ENCODE measurements around the gene ERGIC1.
"Not testable (repeated sequence)": the region's sequence is repeated elsewhere in the genome, so short reads cannot be mapped to it uniquely, and the experiment has no call there.

The ERGIC1 gene

GRCh38 chr5:172881691-172882370 is 47.8 kb downstream of the ERGIC1 start:
- DNase-seq (ENCODE audit: low spot score) = peak; percentile 95

GRCh38 chr5:172883066-172883465 is 49.0 kb downstream of the ERGIC1 start:
- no peak for DNase-seq (ENCODE audit: low spot score)

DNA sequence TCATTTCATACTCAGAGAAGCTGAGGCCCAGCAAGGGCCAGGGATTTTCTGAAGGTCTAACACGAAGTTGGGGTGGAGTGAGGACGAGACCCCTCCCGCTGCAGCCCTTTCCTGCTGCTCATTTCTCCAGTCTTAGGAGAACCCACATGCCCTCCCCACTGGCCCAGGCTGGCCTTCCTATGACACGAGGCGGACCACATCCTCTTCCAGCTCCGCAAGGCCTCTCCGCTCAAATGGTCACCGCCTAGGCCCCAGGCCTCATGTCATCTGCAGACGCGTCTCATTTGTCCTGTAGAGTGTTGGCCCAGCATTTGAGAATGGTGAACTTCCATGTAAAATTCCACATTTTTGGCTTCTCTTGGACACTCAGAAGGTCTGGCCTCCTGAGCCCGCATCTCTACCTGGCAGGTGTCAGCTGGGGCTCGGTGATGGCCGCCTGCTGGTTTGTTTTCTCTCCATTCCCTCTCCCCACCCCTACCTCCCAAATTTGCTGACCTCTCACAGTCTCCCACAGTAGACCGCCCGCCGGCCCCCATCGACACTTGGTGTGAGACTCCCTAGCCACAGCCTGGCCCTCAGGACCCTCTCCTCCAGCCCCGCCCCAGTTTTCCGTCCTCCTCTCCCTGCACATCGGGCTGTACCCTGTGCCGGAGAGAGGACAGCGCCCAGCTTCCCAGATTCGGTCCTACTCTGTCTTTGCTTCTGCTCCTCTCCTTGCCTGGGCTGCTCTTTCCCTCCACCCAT is 51.7 kb downstream of the ERGIC1 start:
- DNase-seq (ENCODE audit: low spot score) = no peak

GRCh38 chr5:172886476-172886875 is 52.4 kb downstream of the ERGIC1 start:
- DNase-seq (ENCODE audit: low spot score) = no peak

DNA sequence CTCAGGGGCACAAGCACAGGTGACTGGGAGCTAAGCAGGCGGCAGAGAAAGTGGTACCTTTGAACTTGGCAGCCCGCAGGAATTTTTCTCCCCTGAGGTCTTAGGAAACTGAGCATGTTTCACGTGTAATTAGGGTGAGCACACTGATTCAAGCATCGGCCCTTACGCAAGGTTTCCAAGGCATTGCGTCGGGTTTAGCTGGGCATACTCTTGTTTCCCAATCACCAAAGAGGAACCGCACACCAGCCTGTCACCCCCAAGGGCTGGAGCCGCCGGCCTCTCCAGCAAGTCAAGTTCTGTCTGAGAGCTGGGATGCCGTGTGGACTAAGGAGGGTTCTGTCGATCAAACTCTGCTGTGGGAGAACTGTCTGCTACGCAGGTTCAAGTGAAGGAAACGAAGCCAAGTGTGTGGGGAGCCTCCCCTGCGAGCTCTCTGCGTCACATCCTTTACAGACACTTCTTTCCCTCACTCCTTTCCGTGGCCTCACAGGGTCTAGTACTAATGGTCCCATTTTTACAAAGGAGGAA is 53.0 kb downstream of the ERGIC1 start:
- DNase-seq (ENCODE audit: low spot score) = peak; percentile 91

DNA sequence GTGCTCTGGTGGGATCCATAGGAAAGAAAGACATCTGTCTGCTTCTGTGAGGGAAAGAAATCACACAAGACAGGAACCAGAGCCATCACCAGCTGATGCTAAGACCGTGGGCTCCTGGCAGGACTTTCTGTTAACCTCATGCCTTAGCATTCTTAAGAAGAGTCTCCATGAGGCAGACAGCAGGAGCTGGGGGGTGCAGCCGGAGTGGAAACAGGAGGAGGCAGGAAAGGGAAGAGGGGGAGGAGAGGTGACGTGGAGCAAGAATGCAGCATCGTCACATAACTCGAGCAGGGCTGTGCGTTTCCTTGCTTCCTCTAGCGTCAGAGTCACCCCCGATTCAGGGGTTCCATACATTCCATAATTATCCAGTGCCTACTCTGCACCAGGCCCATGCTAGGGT is 53.6 kb downstream of the ERGIC1 start:
- DNase-seq (ENCODE audit: low spot score) = no peak

DNA sequence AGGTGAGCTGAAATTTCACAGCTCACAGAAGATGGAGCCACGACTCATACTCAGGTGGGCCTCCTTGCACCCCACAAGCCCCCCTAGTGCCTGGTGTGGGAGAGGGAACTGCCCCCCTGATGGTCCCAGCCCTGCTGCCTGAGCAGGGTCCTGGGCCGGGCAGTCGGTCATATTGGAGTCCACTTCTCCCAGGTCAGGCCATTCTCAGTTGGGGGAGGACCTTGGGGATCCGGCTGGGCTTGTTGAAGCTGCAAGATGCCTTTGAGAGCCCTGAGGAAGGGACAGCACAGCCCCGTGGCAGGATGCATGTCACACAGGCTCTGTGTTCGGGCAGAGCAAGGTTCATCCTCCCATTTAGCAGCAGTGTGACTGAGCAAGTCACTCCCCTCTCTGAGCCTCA is 56.6 kb downstream of the ERGIC1 start:
- DNase-seq (ENCODE audit: low spot score) = no peak

- peak; percentile 88 for DNase-seq (ENCODE audit: low spot score)
These were observed 57.8 kb downstream of the ERGIC1 start for GRCh38 chr5:172891716-172892421.

DNA sequence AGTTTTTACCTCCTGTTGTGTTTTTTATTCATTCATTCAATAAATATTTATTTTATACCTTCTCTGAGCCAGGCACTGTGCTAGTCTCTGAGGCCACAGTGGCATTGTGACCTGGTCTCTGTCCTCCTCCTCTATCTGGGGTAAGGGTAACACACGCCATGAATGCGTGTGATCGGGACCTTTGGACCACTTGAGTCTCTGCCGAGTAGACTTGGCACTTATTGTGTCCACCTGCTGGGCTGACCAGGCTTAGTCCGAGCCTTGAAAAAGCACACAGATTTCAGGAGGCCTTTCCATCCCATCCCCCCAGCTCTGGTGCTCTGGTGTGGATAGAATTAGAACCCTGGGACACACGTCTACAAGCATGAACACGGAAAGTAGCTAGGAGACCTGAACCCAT is 58.7 kb downstream of the ERGIC1 start:
- DNase-seq (ENCODE audit: low spot score) = no peak

GRCh38 chr5:172894767-172895388 is 60.8 kb downstream of the ERGIC1 start:
- peak; percentile 72 for DNase-seq (ENCODE audit: low spot score)

GRCh38 chr5:172895549-172895948 is 61.5 kb downstream of the ERGIC1 start:
- no peak for DNase-seq (ENCODE audit: low spot score)

DNA sequence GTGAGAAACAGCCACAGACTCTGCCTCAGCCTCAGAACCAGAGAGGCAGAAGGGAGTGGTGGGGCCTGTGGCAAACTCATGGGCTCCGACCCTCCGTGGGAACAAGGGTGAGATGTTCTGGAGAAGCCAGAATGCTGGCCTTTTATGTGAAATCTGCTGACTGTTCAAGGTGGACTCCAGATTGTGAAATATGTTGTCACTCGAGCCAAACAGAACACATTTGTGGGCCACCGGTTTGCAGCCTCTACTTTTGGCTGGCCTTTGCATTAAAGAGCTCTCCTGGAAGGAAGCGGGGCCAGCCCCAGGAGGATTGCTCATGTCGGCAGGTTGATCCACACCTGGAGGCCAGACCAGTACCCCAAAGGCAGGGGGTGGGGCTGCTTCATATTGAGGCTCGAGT is 62.4 kb downstream of the ERGIC1 start:
- DNase-seq (ENCODE audit: low spot score) = no peak

DNA sequence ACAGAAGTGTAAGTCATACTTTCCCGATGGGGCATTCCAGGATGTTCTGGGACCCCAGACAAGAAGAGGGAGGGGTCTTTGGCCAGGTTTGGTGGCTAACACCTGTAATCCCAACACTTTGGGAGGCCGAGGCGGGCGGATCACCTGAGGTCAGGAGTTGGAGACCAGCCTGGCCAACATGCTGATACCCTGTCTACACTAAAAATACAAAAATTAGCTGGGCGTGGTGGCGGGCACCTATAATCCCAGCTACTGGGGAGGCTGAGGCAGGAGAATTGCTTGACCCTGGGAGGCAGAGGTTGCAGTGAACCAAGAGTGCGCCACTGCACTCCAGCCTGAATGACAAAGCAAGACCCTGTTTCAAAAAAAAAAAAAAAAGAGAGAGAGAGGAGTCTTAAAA is 63.0 kb downstream of the ERGIC1 start:
- DNase-seq (ENCODE audit: low spot score) = not testable (repeated sequence)

DNA sequence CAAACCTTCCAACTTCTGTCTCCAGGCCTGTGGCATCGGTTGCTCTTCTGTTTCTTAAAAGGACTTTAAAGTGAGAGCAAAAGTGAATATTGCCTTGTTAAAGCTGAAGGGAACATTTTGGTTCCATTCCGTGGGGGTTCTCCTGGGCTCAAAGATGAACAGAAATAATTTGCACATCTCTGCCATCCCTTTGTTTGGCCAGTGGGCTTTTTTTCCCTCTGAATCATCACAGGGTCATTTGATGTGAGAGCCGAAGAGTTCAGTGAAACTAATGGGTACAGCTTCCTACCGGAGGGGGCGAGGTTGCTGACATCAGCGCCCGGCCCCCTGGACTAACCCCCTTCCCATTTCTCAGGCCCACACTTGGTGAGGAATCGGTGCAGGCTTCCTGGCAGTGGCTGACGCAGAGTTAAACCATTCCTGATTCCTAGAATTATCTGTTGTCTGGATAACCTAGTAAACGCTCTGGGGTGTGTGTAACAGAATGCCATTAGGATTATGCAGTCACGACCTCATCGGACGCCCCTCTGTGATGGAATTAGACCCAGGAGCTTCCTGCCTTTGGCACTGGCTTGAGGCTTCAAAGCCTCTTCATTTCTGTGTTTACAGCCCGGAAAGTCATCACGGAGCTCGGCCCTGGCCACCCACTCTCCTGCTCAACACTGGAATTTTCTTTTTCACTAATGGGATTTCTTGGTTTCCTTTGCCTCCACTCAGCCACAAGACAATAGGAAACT is 63.6 kb downstream of the ERGIC1 start:
- peak; percentile 92 for DNase-seq (ENCODE audit: low spot score)

DNA sequence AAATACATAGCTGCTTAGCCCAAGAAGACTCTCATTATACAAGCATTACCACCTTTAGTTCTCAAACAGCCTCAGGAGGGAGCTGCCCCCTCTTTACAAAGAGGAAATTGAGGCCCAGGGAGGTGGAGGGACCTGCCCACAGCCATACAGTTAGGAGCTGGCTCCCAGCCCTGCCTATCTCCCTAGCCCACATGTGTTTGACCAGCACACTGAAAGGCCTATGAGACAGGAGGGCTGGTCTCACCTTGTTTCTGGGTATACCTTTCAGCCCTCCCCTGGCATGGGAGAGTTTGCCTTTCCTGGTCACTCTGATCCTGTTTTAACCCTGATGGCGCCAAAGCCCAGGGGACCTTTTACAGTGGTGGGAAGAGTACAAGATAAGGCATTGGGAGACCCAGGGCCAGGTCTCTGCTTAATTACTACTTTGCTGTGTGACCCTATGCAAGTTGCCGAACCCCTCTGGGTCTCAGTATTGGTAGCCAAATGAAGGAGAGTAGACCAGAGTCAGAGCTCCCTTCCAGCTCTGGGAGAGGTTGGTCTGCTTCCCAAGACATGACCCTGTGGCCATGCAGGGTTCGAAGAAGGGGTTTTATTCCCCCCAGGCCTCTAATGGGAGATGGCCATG is 64.3 kb downstream of the ERGIC1 start:
- DNase-seq (ENCODE audit: low spot score) = no peak

GRCh38 chr5:172898843-172899369 is 64.9 kb downstream of the ERGIC1 start:
- DNase-seq (ENCODE audit: low spot score) = no peak

DNA sequence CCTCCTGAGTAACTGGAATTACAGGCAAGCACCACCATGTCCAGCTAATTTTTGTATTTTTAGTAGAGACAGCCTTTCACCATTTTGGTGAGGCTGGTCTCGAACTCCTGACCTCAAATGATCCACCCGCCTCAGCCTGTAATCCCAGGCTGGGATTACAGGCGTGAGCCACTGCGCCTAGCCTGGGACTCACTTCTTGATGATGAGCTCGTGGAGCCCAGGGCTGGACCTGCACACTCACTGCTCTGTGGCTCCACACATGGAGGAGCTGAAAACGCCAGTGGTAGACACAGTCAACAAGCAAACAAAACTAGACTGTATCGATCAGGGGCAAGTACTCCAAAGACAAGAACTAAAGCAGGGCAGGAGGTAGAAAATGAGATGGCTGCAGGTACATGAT is 65.4 kb downstream of the ERGIC1 start:
- DNase-seq (ENCODE audit: low spot score) = no peak

GRCh38 chr5:172901012-172901780 is 67.1 kb downstream of the ERGIC1 start:
- peak; percentile 98 for DNase-seq (ENCODE audit: low spot score)

DNA sequence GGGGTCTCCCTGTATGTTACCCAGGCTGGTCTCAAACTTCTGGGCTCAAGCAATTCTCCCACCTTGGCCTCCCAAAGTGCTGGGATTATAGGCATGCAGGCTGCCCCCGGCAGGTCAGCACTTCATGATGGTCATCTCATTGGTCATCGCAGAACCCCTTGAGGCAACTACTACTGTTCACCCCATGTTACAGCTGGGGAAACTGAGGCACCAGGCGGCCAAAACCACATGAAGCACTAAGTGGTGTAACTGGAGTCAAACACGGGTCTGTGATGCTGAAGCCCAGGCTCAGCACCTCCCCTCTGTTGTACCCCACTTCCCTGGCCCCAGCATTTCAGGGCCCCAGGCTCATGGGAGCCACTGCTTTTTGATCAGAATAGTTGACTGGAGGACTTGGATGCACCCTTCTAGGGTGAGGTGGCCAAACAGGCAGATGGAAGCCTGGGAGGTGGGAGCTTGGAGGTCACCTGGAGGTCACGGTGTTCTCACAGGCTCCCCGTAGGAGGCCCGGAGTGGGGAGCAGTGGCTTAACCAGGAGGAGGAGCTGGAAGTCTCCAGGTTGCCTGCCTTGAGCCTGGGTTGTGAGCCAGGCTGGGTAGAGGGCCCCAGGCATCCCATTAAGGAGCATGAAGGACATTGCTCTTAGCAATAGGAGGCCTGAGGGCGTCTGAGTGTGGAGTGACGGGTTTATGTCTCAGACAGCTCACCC is 67.9 kb downstream of the ERGIC1 start:
- peak; percentile 80 for DNase-seq (ENCODE audit: low spot score)
